Activated CD8-positive, alpha-beta memory T cell treated with anti-CD3 and anti-CD28 coated beads for 24 hours (primary cell): ENCODE data around the gene TANC2.

Source experiments
- DNase-seq: peaks from one replicate; pipeline ENCODE4 v3.0.0-alpha.2; 2020

The TANC2 gene

DNA sequence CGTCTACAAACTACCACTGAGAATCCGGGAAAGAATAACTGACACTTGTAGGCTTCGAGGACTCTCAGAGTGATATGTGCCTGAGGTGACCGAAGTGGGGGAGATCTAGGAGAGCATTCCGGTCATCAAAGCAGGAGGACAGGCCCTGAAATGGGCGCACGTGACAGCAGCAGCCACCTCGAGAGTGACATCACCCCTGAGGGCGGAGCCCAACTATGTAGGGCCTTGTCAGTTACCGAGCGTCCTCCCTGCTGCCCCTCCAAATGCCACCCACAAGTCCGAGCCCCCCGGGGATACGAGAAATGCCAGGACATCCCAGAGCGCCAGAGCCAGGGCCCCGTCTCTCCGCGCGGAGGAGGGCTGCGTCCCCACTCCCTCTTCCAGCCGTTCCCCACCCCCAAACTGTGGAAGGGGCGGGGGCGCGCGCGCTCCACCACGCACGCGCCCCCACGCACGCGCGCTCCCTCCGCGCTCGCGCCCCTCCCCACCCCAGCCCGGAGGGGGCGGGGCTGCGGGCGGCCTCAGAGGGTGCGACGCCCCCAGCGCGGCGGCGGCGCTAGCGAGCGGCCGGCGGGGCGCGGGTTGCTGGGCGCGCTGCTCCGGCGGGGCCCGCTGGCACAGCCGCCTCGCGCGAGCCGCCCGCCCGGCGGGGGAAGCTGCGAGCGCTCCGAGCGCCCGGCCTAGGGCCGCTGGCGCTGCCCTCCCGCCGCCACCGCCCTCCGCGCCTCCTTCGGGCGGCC is at the start of gene TANC2:
TSS of gene TANC2 (plus strand) at position 550 of the 740 bp plus-strand sequence. CDS start 43,325 bp downstream, outside the sequence.
- peak; percentile 89 for DNase-seq

DNA sequence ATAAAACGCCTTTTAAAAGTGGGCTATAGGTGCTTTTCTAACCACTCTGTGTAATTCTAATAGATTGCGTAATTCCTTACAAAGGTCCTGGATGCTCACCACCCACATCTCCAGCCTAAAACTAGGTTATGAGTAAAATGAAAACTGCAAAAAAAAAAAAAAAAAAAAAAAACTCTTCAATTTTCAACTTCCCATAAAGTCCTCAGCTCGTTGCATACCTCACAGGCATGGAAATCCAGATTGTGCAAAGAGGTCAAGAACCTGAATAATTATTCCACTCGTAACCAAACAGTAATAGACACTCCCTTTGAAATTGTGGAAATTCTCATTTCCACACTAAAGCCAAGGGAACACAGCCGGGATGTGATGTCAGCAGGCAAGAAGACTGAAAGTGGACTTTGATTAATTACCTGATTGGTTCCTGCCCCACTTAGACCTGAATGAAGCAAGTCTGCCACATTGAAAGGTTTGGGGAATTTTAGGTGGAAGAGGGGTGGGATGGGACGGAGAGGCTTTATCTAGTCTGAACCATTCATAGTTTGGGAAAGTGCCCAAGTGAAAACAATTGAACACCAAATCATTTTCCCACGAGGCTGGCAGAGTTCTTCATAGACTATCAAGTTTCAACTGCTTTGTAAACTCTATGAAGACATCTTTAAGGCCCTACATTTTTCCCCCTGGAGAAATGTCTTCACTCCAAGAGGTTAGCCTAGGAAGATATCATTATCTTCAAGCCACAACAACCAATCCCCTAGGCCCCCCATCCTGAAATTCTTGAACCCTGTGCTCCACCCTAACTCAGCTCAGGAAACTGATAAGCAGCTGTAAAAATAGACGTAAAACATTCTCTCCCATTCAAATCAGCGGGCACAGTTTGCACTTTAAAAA is 49.1 kb upstream of the TANC2 start:
- no peak for DNase-seq

GRCh38 chr17:62919388-62919787 is 46.6 kb upstream of the TANC2 start:
- no peak for DNase-seq

- no peak for DNase-seq
These were observed 45.7 kb upstream of the TANC2 start for GRCh38 chr17:62920300-62920699.

DNA sequence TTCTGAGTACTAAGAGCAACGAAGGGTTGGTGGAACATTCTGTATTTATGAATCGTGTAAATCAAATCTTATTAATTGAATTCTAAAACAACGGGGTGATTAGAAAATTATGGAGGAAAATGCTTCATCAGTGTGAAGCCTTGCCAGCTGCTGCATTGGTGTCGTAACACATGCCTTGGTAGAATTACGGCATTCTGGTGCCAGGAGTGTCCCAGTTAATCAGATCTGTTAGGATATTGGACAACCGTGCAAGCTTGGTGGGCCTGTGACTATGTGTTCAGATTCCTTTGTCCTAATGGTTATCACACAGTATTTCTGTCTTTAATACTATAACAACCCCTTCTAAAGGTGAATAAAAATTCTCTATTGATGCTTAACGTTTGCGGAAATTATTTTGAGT is 44.2 kb upstream of the TANC2 start:
- DNase-seq, result no peak

DNA sequence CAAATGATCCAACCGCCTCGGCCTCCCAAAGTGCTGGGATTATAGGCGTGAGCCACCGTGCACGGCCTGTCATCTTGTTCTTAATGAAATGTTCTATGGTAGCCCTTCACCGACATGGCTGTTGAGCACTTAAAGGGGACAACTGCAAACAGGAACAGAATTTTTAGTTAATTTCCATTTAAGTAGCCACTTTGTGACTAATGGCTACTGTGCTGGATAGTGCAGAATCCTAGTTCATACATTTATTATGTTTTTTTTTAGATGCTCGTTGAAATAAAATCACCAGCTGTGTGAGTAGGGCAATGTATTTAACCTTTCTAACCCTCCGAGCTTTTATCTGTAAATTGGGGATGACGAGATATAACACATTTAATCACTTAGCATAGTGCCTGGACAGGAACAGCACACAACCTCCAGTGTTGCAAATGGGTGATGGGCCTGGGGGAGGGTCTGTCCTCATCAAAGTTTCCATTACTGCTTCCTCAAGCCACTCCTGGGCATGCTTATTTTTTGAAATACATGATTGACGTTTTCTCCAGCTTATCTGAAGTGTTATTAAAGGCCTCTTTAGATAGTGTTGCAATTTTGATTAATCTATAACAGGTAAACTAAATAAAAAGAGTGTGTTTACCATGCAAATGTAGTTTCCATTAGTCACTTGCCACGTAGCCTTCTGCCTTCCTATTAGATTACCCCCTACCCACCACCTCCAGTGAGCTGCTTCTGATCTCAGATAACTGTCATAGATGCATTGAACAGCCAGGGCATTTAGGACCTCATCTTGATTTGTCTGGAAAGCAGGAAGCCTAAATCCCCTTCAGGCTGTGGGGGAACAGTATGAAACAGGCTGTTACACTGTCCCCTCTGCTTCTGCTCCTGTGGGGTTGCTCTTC is 42.5 kb upstream of the TANC2 start:
- DNase-seq, result no peak

GRCh38 chr17:62925267-62925836 is 40.7 kb upstream of the TANC2 start:
- no peak for DNase-seq

- no peak for DNase-seq
These were observed 39.0 kb upstream of the TANC2 start for GRCh38 chr17:62927083-62927482.

- no peak for DNase-seq
These were observed 36.7 kb upstream of the TANC2 start for GRCh38 chr17:62929320-62929719.

DNA sequence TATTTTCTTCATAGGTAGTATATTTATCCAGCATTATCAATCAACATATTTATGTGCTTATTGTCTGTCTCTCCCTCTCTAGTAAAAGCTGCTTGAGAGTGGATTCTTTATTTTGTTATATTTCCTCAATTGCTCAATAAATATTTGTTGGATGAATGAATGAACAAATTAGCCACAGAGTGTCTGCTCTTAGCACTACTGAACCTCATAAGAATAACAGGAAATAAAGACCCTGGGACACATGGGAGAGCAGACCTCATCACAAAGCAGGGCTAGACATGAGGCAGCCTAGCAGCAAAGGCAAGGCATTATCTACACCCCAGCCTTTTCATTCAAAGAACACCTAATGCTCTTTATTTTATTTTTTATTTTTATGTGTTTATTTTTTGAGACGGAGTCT is 34.9 kb upstream of the TANC2 start:
- no peak for DNase-seq

- no peak for DNase-seq
These were observed 32.3 kb upstream of the TANC2 start for GRCh38 chr17:62933501-62934385.

DNA sequence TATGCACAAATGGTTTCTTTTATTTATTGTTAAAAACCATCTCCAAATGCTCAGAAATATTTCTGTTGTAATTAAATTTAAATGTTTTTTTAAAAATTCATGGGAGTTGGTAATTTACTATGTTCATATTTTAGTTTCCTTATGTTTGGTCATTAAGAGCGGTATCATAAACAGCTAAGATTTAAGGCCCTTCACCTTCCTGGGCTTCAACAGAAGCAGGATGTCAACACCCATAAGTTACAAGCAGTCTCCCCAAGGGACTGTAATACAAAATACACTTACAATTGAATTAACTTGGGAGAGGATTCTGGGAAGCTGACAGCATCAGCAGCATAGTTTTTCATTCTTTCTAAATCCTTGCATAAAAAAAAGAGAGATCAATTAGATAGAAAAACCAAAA is 30.9 kb upstream of the TANC2 start:
- no peak for DNase-seq

DNA sequence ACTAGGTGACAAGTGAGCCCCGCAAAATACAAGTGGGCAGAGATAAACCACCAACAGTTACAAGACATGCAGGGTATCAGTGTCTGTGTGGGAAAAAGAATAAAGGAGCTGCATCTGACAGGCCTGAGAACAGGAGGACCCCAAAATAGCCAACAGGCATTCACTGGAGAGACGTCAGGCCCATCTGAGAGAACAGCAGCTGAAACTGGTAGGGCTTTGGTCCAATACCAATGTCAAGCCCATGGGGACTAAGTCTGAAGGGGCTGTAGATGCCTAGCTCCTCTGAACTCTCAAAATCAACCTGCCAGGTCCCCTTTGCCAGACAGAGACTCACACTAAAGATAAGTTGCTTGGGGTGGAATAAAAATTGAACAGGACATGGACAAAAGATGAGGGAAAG is 30.5 kb upstream of the TANC2 start:
- no peak for DNase-seq

DNA sequence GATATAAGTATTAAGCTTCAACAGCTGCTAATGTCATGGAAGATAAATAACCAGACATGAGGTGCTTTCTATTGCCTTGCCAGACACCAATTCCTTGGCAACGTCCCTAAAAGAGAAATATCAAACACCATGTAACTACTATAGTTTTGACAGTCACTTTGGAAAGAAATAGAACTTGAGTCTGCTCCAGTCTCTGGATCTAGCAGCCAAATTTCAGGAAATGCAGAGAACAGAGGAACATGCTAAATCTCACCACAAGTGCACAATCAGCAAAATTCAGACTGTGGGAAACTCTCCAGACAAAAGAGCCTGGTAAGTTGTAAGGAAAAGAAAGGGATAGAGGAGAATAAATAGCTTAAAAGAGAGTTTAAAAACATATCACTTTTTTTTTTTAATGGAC is 28.4 kb upstream of the TANC2 start:
- no peak for DNase-seq

GRCh38 chr17:62941358-62941991 is 24.6 kb upstream of the TANC2 start:
- DNase-seq, result no peak

DNA sequence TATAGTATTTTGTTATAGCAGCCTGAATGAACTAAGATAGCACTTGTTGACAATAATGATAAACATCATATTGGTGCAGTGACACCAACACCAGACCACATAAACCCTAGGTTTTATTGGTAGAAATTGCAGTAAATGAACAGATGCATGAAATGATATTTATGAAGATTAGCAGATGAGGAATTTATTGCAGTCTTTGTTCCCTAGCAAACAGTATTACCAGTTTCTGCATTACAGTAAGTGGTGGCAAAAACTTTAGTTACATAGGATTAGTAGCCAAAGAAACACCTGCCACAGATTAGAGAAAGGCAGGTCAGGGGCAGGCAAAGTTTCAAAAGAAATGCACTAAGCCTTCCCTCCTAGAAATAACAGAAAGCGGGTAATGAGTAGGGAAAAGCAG is 17.7 kb upstream of the TANC2 start:
- DNase-seq, result no peak

DNA sequence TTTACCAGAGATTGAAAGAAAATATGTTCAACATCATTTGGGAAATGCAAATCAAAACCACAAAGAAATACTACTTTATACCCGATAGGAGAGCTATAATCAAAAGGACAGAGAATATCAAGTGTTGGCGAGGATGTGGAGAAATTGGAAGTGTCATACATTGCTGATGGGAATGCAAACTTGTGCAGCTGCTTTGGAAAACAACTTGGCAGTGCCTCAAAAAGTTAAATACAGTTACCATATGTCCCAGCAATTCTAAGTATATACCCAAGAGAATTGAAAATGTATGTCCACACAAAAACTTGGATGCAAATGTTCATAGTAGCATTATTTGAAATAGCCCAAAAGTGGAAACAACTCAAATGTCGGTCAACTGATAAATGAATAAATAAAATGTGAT is 17.0 kb upstream of the TANC2 start:
- DNase-seq, result no peak

- DNase-seq, result no peak
These were observed 16.0 kb upstream of the TANC2 start for GRCh38 chr17:62950067-62950466.

- no peak for DNase-seq
These were observed 10.1 kb upstream of the TANC2 start for GRCh38 chr17:62955841-62956352.

- DNase-seq, result no peak
These were observed 2.7 kb upstream of the TANC2 start for GRCh38 chr17:62963296-62963695.

DNA sequence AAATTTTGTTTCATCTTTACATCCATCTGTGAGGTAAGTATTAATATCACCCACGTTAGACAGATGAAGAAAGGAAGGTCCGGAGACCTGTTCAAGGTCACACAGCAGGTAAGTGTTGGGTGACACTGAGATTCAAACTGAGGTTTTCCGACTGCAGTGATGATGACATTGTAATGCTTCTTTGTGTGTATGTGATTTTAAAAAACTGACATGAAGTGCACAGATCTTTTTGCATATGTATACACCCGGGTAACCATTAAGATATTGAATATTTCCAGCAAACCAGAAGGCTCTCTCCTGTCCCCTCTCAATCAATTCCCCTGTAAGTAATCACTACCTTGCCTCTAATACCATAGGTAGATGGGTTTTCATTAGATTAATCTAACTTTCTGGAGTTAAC is 1.5 kb upstream of the TANC2 start:
- DNase-seq, result no peak
